Liver (tissue), 9 donors: Measurements from ENCODE around the gene INIP. TPM values are rescaled to one million over a fixed set of nuclear protein-coding genes. Genes with fewer than 3 reads are reported as not detected.
"Not testable (repeated sequence)": the region's sequence is repeated elsewhere in the genome, so short reads cannot be mapped to it uniquely, and the experiment has no call there.

ENCODE experiments used
- DNase-seq: peaks from one replicate; pipeline ENCODE4 v3.0.0-alpha.2; 2017; ENCODE audit warnings: low spot score
- H3K27ac ChIP-seq, 2 donors: one replicate each; pipeline ENCODE4 v1.7.0; 2013; ENCODE audit warnings: inconsistent platforms in 2 of 2, low read length in 2 of 2, control low read depth in 1 of 2, low read depth in 1 of 2, mild to moderate bottlenecking in 1 of 2
- H3K27me3 ChIP-seq, 4 donors: one replicate each; pipeline versions ENCODE4 v1.6.1 to v1.7.0; 2013; ENCODE audit warnings: low read length in 3 of 4, inconsistent platforms in 1 of 4, mild to moderate bottlenecking in 1 of 4, moderate library complexity in 1 of 4; ENCODE audit not compliant: control insufficient read depth in 4 of 4, insufficient read depth in 4 of 4
- H3K36me3 ChIP-seq, 4 donors: one replicate each; pipeline versions ENCODE4 v1.6.1 to v1.7.0; 2013; ENCODE audit warnings: low read length in 3 of 4, mild to moderate bottlenecking in 3 of 4, low read depth in 1 of 4, moderate library complexity in 1 of 4; ENCODE audit not compliant: control insufficient read depth in 4 of 4, insufficient read depth in 3 of 4
- H3K4me1 ChIP-seq, 4 donors: one replicate each; pipeline versions ENCODE4 v1.6.1 to v1.7.0; 2013; ENCODE audit warnings: low read length in 3 of 4, mild to moderate bottlenecking in 3 of 4, moderate library complexity in 1 of 4; ENCODE audit not compliant: control insufficient read depth in 4 of 4, insufficient read depth in 4 of 4
- H3K4me3 ChIP-seq, 3 donors: one replicate each; pipeline versions ENCODE4 v1.6.1 to v1.7.0; 2013; ENCODE audit warnings: low read length in 3 of 3, control low read depth in 1 of 3, low read depth in 1 of 3, mild to moderate bottlenecking in 1 of 3
- H3K9ac ChIP-seq, 2 donors: one replicate each; pipeline ENCODE4 v1.7.0; 2013; ENCODE audit warnings: low read length in 2 of 2, mild to moderate bottlenecking in 2 of 2, moderate library complexity in 2 of 2, control low read depth in 1 of 2, low read depth in 1 of 2
- H3K9me3 ChIP-seq, 4 donors: one replicate each; pipeline versions ENCODE4 v1.6.1 to v1.7.0; 2013; ENCODE audit warnings: low read length in 3 of 4; ENCODE audit not compliant: control insufficient read depth in 4 of 4
- FOXA1 ChIP-seq: IDR thresholded peaks from 2 replicates; pipeline ENCODE4 v1.6.1; 2016; ENCODE audit warnings: antibody characterized with exemption
- FOXA2 ChIP-seq: IDR thresholded peaks from 2 replicates; pipeline ENCODE4 v1.6.1; 2016; ENCODE audit warnings: antibody characterized with exemption
- GABPA ChIP-seq, 2 donors: IDR thresholded peaks in 1 of 2; conservative IDR thresholded peaks in 1 of 2; 2 replicates each; pipeline ENCODE4 v1.6.1; 2016; ENCODE audit warnings: antibody characterized with exemption in 2 of 2, mild to moderate bottlenecking in 1 of 2, moderate library complexity in 1 of 2
- HNF4G ChIP-seq: IDR thresholded peaks from 2 replicates; pipeline ENCODE4 v1.6.1; 2016; ENCODE audit warnings: antibody characterized with exemption
- JUND ChIP-seq, 2 donors: IDR thresholded peaks; 2 replicates each; pipeline ENCODE4 v1.6.1; 2016; ENCODE audit warnings: antibody characterized with exemption in 2 of 2
- NR2F2 ChIP-seq: IDR thresholded peaks from 2 replicates; pipeline ENCODE4 v1.6.1; 2016; ENCODE audit warnings: antibody characterized with exemption
- RXRA ChIP-seq, 2 donors: IDR thresholded peaks; 2 replicates each; pipeline ENCODE4 v1.6.1; 2017 to 2018; ENCODE audit warnings: antibody characterized with exemption in 2 of 2, mild to moderate bottlenecking in 1 of 2
- TAF1 ChIP-seq: conservative IDR thresholded peaks from 2 replicates; pipeline ENCODE4 v1.6.1; 2016; ENCODE audit warnings: antibody characterized with exemption, mild to moderate bottlenecking
- YY1 ChIP-seq: IDR thresholded peaks from 2 replicates; pipeline ENCODE4 v1.6.1; 2016; ENCODE audit warnings: antibody characterized with exemption, mild to moderate bottlenecking
- WGBS: extraction: QIAGEN DNeasy Blood & Tissue Kit; methylation state at CpG from one replicate; pipeline ENCODE4 v1.1.7; 2013; 5-methylcytosine and 5-hydroxymethylcytosine counted together
- polyA plus RNA-seq, 2 donors: library from polyadenylated mRNA; stranded (reverse) in 1 of 2; unstranded in 1 of 2; fragments of 200-250 nt in 1 of 2; fragments of >200 nt in 1 of 2; fragmentation: Nextera tagmentation in 1 of 2; extraction: Ambion mirVana in 1 of 2; gene quantifications; one replicate each; pipeline versions ENCODE4 v1.2.1 to v1.2.3, GENCODE V29; 2013 to 2015
- total RNA-seq, 2 donors: library from RNA; depleted of rRNA; stranded (reverse); fragments of >200 nt; gene quantifications; one replicate each; pipeline ENCODE4 v1.2.3, GENCODE V29; 2014
- TF ChIP-seq, protein P1 (sequence below): IDR thresholded peaks from 2 replicates; pipeline ENCODE4 v1.6.1; 2016; ENCODE audit warnings: antibody characterized with exemption
- TF ChIP-seq, protein P2 (sequence below): IDR thresholded peaks from 2 replicates; pipeline ENCODE4 v1.6.1; 2016; ENCODE audit warnings: antibody characterized with exemption, mild to moderate bottlenecking
- TF ChIP-seq, protein P3 (sequence below): IDR thresholded peaks from 2 replicates; pipeline ENCODE4 v1.6.1; 2016; ENCODE audit warnings: antibody characterized with exemption
- donor health status: healthy.
- donor health status: healthy.
- donor health status: healthy.
- donor health status: healthy.
- donor health status: healthy.

Gene INIP
- total and polyA plus RNA-seq, 4 donors, result 6.2 to 13.3 (median 10.2) TPM

DNA sequence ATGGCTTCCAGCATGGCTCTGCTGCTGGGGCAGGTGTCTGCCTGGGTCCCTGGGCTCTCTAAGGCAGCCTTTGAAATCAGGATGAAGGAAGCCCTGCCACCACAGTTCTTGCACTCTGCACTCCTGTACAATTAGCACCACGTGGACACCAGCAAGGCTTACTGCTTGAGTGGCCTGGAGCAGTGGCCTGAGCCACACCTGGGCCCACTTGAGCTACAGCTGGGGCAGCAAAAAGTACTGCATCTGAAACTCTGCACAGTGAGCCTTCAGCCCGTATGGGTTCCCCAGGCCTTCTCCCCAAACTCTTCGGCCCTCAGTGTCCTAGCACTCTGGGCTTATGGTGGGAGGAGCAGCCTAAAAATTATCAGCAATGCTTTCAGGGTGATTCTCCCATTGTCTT is 8.0 kb upstream of the INIP start:
- no peaks in the 10 kb centered on the region for H3K4me1 ChIP-seq
- WGBS, result 93% methylated on average over 3 of the region's 3 CpGs
- H3K36me3 ChIP-seq, result no peaks in the 10 kb centered on the region
- no peak overlapping the region for H3K9ac ChIP-seq
- H3K27ac ChIP-seq, result no peak overlapping the region
- no peak for TF ChIP-seq NR2F2
- no peak for TF ChIP-seq FOXA2
- TF ChIP-seq, protein P1, sequence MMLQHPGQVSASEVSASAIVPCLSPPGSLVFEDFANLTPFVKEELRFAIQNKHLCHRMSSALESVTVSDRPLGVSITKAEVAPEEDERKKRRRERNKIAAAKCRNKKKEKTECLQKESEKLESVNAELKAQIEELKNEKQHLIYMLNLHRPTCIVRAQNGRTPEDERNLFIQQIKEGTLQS, result no peak
- no peak for TF ChIP-seq RXRA (IDR thresholded peaks at IDR 0.05)
- H3K27me3 ChIP-seq, result no peaks in the 10 kb centered on the region
- no peaks in the 10 kb centered on the region for H3K9me3 ChIP-seq
- no peak for DNase-seq
- no peak overlapping the region for H3K4me3 ChIP-seq

DNA sequence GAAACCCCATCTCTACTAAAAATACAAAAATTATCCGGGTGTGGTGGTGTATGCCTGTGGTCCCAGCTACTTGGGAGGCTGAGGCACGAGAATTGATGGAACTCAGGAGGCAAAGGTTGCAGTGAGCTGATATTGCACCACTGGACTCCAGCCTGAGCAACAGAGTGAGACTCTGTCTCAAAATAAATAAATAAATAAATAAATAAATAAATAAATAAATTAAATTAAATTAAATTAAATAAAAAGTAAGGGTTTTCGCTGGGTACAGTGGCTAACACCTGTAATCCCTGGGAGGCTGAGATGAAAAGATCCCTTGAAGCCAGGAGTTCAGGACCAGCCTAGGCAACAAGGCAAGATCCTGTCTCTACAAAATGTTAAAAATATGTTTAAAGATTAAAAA is 4.8 kb upstream of the INIP start:
- 94% methylated on average over 3 of the region's 3 CpGs for WGBS
- H3K27ac ChIP-seq, H3K9me3 ChIP-seq, H3K27me3 ChIP-seq, H3K9ac ChIP-seq, H3K4me3 ChIP-seq, H3K4me1 ChIP-seq, DNase-seq, H3K36me3 ChIP-seq: not testable (repeated sequence)

DNA sequence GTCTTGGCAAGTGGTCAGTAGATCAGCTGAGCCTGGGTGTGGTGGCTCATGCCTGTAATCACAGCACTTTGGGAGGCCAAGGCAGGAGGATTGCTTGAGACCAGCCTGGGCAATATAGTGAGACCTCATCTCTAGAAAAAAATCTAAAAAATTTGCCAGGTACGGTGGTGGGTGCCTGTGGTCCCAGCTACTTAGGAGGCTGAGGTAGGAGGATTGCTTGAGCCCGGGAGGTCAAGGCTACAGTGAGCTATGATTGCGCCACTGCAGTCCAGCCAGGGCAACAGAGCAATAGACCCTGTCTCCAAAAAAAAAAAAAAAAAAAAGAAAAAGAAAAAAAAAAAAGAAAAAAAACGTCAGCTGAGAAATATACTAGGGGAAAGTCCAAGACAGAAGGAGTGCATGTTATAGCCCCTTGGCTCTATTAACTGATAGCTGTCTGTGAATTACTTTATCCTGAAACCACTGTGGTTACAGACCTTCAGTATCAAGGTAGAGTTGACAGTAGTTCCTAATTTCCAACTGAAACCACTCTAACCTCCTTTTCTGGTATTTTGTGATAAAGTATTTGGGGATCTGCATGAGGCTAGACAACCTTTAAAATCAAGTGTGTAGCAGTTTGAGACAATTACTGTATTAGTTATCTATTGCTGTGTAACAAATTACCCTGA is 2.3 kb upstream of the INIP start:
- no peak overlapping the region for H3K4me3 ChIP-seq
- H3K27me3 ChIP-seq, result no peaks in the 10 kb centered on the region
- DNase-seq, result no peak
- 83% methylated on average over 4 of the region's 4 CpGs for WGBS
- no peak overlapping the region for H3K27ac ChIP-seq
- H3K9ac ChIP-seq, result no peak overlapping the region
- H3K36me3 ChIP-seq, result peaks cover 0 to under 1% (median 0%) of the 10 kb centered on the region in 4 donors
- no peaks in the 10 kb centered on the region for H3K9me3 ChIP-seq
- TF ChIP-seq FOXA1, result no peak
- TF ChIP-seq YY1, result no peak
- H3K4me1 ChIP-seq, result peaks cover 0 to 9% (median 8%) of the 10 kb centered on the region in 4 donors

DNA sequence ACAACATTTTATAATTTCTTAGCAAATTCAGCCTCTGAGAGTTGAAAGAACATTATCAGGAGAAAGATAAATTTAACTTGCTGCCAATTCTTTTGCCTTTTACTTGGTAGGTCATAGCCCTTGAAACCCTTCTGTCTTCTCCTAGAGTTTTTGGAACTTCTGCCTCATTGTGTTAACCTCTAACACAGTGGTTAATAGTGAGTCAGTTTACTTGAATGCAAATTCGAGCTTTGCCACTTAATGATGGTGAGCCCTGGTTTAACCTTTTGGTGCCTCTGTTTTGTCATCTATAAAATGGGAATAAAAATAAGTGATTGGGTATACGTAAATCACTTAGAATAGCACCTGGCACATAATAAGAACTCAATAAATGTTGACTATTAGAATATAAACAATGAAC is 1.8 kb upstream of the INIP start:
- no peaks in the 10 kb centered on the region for H3K27me3 ChIP-seq
- H3K27ac ChIP-seq, result no peak overlapping the region
- DNase-seq, result no peak
- no peak for TF ChIP-seq JUND (IDR thresholded peaks at IDR 0.05)
- H3K36me3 ChIP-seq, result peaks cover 0 to 3% (median under 1%) of the 10 kb centered on the region in 4 donors
- 83% methylated on average over 2 of the region's 2 CpGs for WGBS
- no peak overlapping the region for H3K4me3 ChIP-seq
- peaks cover 0 to 9% (median 8%) of the 10 kb centered on the region in 4 donors for H3K4me1 ChIP-seq
- H3K9ac ChIP-seq, result no peak overlapping the region
- no peaks in the 10 kb centered on the region for H3K9me3 ChIP-seq

DNA sequence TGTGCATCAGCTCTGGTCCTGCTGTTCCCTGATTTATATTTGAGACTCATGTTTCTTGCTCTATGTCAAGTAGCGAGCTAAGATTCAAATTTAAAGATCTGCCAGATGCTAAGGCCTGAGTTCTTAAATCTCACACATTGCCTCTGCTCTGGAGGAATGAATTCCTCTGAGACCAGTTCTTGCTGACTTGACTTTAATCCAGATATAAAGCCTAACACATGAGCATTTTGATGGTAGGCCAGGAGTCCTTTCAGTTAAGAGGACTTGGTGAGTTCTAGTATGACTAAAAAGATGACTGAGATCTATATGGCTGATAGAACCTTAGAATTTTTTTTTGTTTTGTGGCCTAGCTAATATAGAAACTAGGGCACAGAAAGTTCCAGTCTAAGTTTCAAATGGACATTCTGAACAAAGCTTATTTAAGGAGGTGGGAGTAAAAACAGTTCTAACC is 1.3 kb upstream of the INIP start:
- no peaks in the 10 kb centered on the region for H3K9me3 ChIP-seq
- H3K4me3 ChIP-seq, result no peak overlapping the region
- H3K27ac ChIP-seq, result no peak overlapping the region
- peaks cover 0 to 3% (median 1%) of the 10 kb centered on the region in 4 donors for H3K36me3 ChIP-seq
- no peak overlapping the region for H3K9ac ChIP-seq
- H3K27me3 ChIP-seq, result no peaks in the 10 kb centered on the region
- peaks cover 0 to 9% (median 8%) of the 10 kb centered on the region in 4 donors for H3K4me1 ChIP-seq
- 99% methylated on average over 1 of the region's 1 CpG for WGBS
- no peak for DNase-seq
- no peak for TF ChIP-seq FOXA1
- no peak for TF ChIP-seq HNF4G
- TF ChIP-seq, protein P2, sequence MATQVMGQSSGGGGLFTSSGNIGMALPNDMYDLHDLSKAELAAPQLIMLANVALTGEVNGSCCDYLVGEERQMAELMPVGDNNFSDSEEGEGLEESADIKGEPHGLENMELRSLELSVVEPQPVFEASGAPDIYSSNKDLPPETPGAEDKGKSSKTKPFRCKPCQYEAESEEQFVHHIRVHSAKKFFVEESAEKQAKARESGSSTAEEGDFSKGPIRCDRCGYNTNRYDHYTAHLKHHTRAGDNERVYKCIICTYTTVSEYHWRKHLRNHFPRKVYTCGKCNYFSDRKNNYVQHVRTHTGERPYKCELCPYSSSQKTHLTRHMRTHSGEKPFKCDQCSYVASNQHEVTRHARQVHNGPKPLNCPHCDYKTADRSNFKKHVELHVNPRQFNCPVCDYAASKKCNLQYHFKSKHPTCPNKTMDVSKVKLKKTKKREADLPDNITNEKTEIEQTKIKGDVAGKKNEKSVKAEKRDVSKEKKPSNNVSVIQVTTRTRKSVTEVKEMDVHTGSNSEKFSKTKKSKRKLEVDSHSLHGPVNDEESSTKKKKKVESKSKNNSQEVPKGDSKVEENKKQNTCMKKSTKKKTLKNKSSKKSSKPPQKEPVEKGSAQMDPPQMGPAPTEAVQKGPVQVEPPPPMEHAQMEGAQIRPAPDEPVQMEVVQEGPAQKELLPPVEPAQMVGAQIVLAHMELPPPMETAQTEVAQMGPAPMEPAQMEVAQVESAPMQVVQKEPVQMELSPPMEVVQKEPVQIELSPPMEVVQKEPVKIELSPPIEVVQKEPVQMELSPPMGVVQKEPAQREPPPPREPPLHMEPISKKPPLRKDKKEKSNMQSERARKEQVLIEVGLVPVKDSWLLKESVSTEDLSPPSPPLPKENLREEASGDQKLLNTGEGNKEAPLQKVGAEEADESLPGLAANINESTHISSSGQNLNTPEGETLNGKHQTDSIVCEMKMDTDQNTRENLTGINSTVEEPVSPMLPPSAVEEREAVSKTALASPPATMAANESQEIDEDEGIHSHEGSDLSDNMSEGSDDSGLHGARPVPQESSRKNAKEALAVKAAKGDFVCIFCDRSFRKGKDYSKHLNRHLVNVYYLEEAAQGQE, result no peak
- no peak for TF ChIP-seq GABPA (IDR thresholded peaks at IDR 0.05 in 1 of 2, conservative IDR thresholded peaks at IDR 0.05 in 1 of 2)
- no peak for TF ChIP-seq TAF1
- TF ChIP-seq, protein P3, sequence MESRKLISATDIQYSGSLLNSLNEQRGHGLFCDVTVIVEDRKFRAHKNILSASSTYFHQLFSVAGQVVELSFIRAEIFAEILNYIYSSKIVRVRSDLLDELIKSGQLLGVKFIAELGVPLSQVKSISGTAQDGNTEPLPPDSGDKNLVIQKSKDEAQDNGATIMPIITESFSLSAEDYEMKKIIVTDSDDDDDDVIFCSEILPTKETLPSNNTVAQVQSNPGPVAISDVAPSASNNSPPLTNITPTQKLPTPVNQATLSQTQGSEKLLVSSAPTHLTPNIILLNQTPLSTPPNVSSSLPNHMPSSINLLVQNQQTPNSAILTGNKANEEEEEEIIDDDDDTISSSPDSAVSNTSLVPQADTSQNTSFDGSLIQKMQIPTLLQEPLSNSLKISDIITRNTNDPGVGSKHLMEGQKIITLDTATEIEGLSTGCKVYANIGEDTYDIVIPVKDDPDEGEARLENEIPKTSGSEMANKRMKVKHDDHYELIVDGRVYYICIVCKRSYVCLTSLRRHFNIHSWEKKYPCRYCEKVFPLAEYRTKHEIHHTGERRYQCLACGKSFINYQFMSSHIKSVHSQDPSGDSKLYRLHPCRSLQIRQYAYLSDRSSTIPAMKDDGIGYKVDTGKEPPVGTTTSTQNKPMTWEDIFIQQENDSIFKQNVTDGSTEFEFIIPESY, result no peak
